ENCODE data around the gene SRPK1.

SRPK1 gene

GRCh38 chr6:35859367-35859766 is 61.5 kb downstream of the SRPK1 start:
- Histone ChIP-seq H3K4me3 (replicated peaks; ENCODE audit: insufficient read depth, low read length) (no peak overlapping the region), H3K27me3 (ENCODE audit: insufficient read depth, poor library complexity, severe bottlenecking) (no peaks in the 10 kb centered on the region), H3K27ac (replicated peaks) (no peak overlapping the region)
- DNase-seq (ENCODE audit: low read depth in 1 of 2, low spot score in 1 of 2): no peak
- TF ChIP-seq GABPA (IDR thresholded peaks at IDR 0.05; ENCODE audit: low read depth) (no peak), SPI1 (IDR thresholded peaks at IDR 0.05; ENCODE audit: borderline replicate concordance, low read depth) (no peak), CTCF (IDR thresholded peaks at IDR 0.05; ENCODE audit: insufficient read depth, low read length) (no peak), POLR2AphosphoS5 (IDR thresholded peaks at IDR 0.05; ENCODE audit: low read depth) (no peak)
- TF ChIP-seq, protein P1, sequence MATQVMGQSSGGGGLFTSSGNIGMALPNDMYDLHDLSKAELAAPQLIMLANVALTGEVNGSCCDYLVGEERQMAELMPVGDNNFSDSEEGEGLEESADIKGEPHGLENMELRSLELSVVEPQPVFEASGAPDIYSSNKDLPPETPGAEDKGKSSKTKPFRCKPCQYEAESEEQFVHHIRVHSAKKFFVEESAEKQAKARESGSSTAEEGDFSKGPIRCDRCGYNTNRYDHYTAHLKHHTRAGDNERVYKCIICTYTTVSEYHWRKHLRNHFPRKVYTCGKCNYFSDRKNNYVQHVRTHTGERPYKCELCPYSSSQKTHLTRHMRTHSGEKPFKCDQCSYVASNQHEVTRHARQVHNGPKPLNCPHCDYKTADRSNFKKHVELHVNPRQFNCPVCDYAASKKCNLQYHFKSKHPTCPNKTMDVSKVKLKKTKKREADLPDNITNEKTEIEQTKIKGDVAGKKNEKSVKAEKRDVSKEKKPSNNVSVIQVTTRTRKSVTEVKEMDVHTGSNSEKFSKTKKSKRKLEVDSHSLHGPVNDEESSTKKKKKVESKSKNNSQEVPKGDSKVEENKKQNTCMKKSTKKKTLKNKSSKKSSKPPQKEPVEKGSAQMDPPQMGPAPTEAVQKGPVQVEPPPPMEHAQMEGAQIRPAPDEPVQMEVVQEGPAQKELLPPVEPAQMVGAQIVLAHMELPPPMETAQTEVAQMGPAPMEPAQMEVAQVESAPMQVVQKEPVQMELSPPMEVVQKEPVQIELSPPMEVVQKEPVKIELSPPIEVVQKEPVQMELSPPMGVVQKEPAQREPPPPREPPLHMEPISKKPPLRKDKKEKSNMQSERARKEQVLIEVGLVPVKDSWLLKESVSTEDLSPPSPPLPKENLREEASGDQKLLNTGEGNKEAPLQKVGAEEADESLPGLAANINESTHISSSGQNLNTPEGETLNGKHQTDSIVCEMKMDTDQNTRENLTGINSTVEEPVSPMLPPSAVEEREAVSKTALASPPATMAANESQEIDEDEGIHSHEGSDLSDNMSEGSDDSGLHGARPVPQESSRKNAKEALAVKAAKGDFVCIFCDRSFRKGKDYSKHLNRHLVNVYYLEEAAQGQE (IDR thresholded peaks at IDR 0.05; ENCODE audit: insufficient replicate concordance, low read depth): no peak

GRCh38 chr6:35857853-35858252 is 63.0 kb downstream of the SRPK1 start:
- no peak for DNase-seq (ENCODE audit: low read depth in 1 of 2, low spot score in 1 of 2)
- no peaks in the 10 kb centered on the region for H3K27me3 ChIP-seq (ENCODE audit: insufficient read depth, poor library complexity, severe bottlenecking)
- no peak overlapping the region for H3K4me3 ChIP-seq (replicated peaks; ENCODE audit: insufficient read depth, low read length)
- no peak overlapping the region for H3K27ac ChIP-seq (replicated peaks)
- TF ChIP-seq POLR2AphosphoS5 (IDR thresholded peaks at IDR 0.05; ENCODE audit: low read depth) (no peak), CTCF (IDR thresholded peaks at IDR 0.05; ENCODE audit: insufficient read depth, low read length) (no peak), GABPA (IDR thresholded peaks at IDR 0.05; ENCODE audit: low read depth) (no peak), SPI1 (IDR thresholded peaks at IDR 0.05; ENCODE audit: borderline replicate concordance, low read depth) (no peak)
- TF ChIP-seq, protein P1 (IDR thresholded peaks at IDR 0.05; ENCODE audit: insufficient replicate concordance, low read depth): no peak

GRCh38 chr6:35856250-35856649 is 64.6 kb downstream of the SRPK1 start:
- TF ChIP-seq SPI1 (IDR thresholded peaks at IDR 0.05; ENCODE audit: borderline replicate concordance, low read depth) (no peak), CTCF (IDR thresholded peaks at IDR 0.05; ENCODE audit: insufficient read depth, low read length) (no peak), GABPA (IDR thresholded peaks at IDR 0.05; ENCODE audit: low read depth) (no peak), POLR2AphosphoS5 (IDR thresholded peaks at IDR 0.05; ENCODE audit: low read depth) (no peak)
- TF ChIP-seq, protein P1 (IDR thresholded peaks at IDR 0.05; ENCODE audit: insufficient replicate concordance, low read depth): no peak
- Histone ChIP-seq H3K27ac (replicated peaks) (no peak overlapping the region), H3K4me3 (replicated peaks; ENCODE audit: insufficient read depth, low read length) (no peak overlapping the region), H3K27me3 (ENCODE audit: insufficient read depth, poor library complexity, severe bottlenecking) (no peaks in the 10 kb centered on the region)
- DNase-seq (ENCODE audit: low read depth in 1 of 2, low spot score in 1 of 2): no peak
